HepG2 (cell line): ENCODE data around the gene SLC38A3. TPM values are rescaled to one million over a fixed set of nuclear protein-coding genes. Genes with fewer than 3 reads are reported as not detected.
A peak's percentile ranks its signal among the peaks of the same experiment; 100 is the strongest.

ENCODE experiments used
- AFF4 ChIP-seq: sonication (generic); formaldehyde crosslinking; IDR thresholded peaks from 2 replicates; pipeline ENCODE4 v1.4.0; 2020; ENCODE audit warnings: missing genetic modification reagents
- ARNT ChIP-seq: fragments of 450-650 bp; IDR thresholded peaks from 2 replicates; pipeline ENCODE4 v1.6.1; 2017
- ARNT2 ChIP-seq: sonication (generic); formaldehyde crosslinking; IDR thresholded peaks from 2 replicates; pipeline ENCODE4 v1.8.0; 2022; ENCODE audit warnings: mild to moderate bottlenecking, low read depth, missing genetic modification reagents, moderate library complexity
- BCL3 ChIP-seq: sonication (generic); formaldehyde crosslinking; IDR thresholded peaks from 2 replicates; pipeline ENCODE4 v1.5.1; 2020; ENCODE audit warnings: mild to moderate bottlenecking, missing genetic modification reagents, moderate library complexity
- FOXK2 ChIP-seq: fragments of 450-650 bp; IDR thresholded peaks from 2 replicates; pipeline ENCODE4 v1.6.1; 2016
- GLI4 ChIP-seq: sonication (generic); formaldehyde crosslinking; IDR thresholded peaks from 2 replicates; pipeline ENCODE4 v1.5.1; 2020; ENCODE audit warnings: missing genetic modification reagents, mild to moderate bottlenecking, moderate library complexity, borderline replicate concordance
- GPBP1L1 ChIP-seq: sonication (generic); formaldehyde crosslinking; IDR thresholded peaks from 2 replicates; pipeline ENCODE4 v1.5.0; 2020; ENCODE audit warnings: mild to moderate bottlenecking, missing genetic modification reagents
- KLF6 ChIP-seq: IDR thresholded peaks from 2 replicates; pipeline ENCODE4 v1.8.0; 2016; ENCODE audit warnings: missing biosample characterization, missing genetic modification reagents
- MAZ ChIP-seq, 2 experiments: sonication (generic) in 1 of 2; formaldehyde crosslinking in 1 of 2; IDR thresholded peaks; 2 replicates each; pipeline versions ENCODE4 v1.5.0 to v1.6.1; 2012 to 2020; ENCODE audit warnings: low read depth in 2 of 2, mild to moderate bottlenecking in 2 of 2, borderline replicate concordance in 1 of 2, improper control_type of control experiment in 1 of 2, low read length in 1 of 2, missing genetic modification reagents in 1 of 2, moderate library complexity in 1 of 2
- MED1 ChIP-seq: sonication (generic); formaldehyde crosslinking; IDR thresholded peaks from 2 replicates; pipeline ENCODE4 v1.4.0; 2020; ENCODE audit warnings: missing genetic modification reagents
- MXD3 ChIP-seq: IDR thresholded peaks from 2 replicates; pipeline ENCODE4 v1.6.1; 2016; ENCODE audit warnings: mild to moderate bottlenecking, missing biosample characterization, missing genetic modification reagents
- MYNN ChIP-seq: sonication (generic); formaldehyde crosslinking; IDR thresholded peaks from 2 replicates; pipeline ENCODE4 v1.4.0; 2020; ENCODE audit warnings: mild to moderate bottlenecking, low read depth, missing genetic modification reagents
- PLRG1 ChIP-seq: fragments of 450-650 bp; conservative IDR thresholded peaks from 2 replicates; pipeline ENCODE4 v1.6.1; 2016
- POLR2A ChIP-seq, 2 experiments: IDR thresholded peaks; 2 replicates each; pipeline ENCODE4 v1.6.1; 2011; ENCODE audit warnings: low read depth in 2 of 2, low read length in 2 of 2, mild to moderate bottlenecking in 1 of 2, moderate library complexity in 1 of 2; ENCODE audit not compliant: insufficient read depth in 1 of 2
- RXRB ChIP-seq: IDR thresholded peaks from 2 replicates; pipeline ENCODE4 v1.6.1; 2016; ENCODE audit warnings: borderline replicate concordance, missing genetic modification reagents, missing compliant biosample characterization
- SOX6 ChIP-seq, 2 experiments: fragments of 450-650 bp in 1 of 2; sonication (generic) in 1 of 2; formaldehyde crosslinking in 1 of 2; IDR thresholded peaks; 2 replicates each; pipeline versions ENCODE4 v1.4.0 to v1.6.1; 2017 to 2020; ENCODE audit warnings: antibody characterized with exemption in 1 of 2, mild to moderate bottlenecking in 1 of 2, missing genetic modification reagents in 1 of 2
- YEATS4 ChIP-seq: sonication (generic); formaldehyde crosslinking; IDR thresholded peaks from 2 replicates; pipeline ENCODE4 v1.4.0; 2020; ENCODE audit warnings: missing genetic modification reagents, borderline replicate concordance
- ZBTB7A ChIP-seq: sonication (generic); formaldehyde crosslinking; IDR thresholded peaks from 2 replicates; pipeline ENCODE4 v1.8.0; 2022; ENCODE audit warnings: mild to moderate bottlenecking, missing genetic modification reagents
- ZNF234 ChIP-seq: sonication (generic); formaldehyde crosslinking; conservative IDR thresholded peaks from 2 replicates; pipeline ENCODE4 v1.5.1; 2020; ENCODE audit warnings: mild to moderate bottlenecking, missing genetic modification reagents
- ZNF510 ChIP-seq: sonication (generic); formaldehyde crosslinking; IDR thresholded peaks from 2 replicates; pipeline ENCODE4 v1.4.0; 2020; ENCODE audit warnings: low read depth, mild to moderate bottlenecking, missing genetic modification reagents
- ZNF549 ChIP-seq: sonication (generic); formaldehyde crosslinking; IDR thresholded peaks from 2 replicates; pipeline ENCODE4 v1.5.0; 2020; ENCODE audit warnings: missing genetic modification reagents
- ZNF550 ChIP-seq: sonication (generic); formaldehyde crosslinking; IDR thresholded peaks from 2 replicates; pipeline ENCODE4 v1.4.0; 2020; ENCODE audit warnings: mild to moderate bottlenecking, missing genetic modification reagents, borderline replicate concordance
- ZNF562 ChIP-seq: sonication (generic); formaldehyde crosslinking; IDR thresholded peaks from 2 replicates; pipeline ENCODE4 v1.8.0; 2022; ENCODE audit warnings: missing genetic modification reagents, borderline replicate concordance
- ZNF790 ChIP-seq: sonication (generic); formaldehyde crosslinking; IDR thresholded peaks from 2 replicates; pipeline ENCODE4 v1.8.0; 2022; ENCODE audit warnings: missing genetic modification reagents, mild to moderate bottlenecking, borderline replicate concordance
- polyA plus RNA-seq, 8 experiments: library from polyadenylated mRNA; depleted of rRNA in 3 of 8; stranded (reverse) in 7 of 8; unstranded in 1 of 8; fragments of >200 nt; fragmentation: Illumina TruSeq in 4 of 8; extraction: Trizol in 4 of 8; gene quantifications; 2 replicates each; pipeline versions ENCODE4 v1.2.1 to v1.2.3, GENCODE V29; 2011 to 2016; ENCODE audit warnings: low read depth in 4 of 8, missing spikeins in 1 of 8, mixed read lengths in 1 of 8; ENCODE audit not compliant: insufficient read depth in 1 of 8
- total RNA-seq, 5 experiments: library from RNA; depleted of rRNA; stranded (reverse); fragments of >200 nt; fragmentation: Illumina TruSeq; extraction: Trizol; gene quantifications; 2 replicates each; pipeline ENCODE4 v1.2.3, GENCODE V29; 2016; ENCODE audit warnings: low read depth in 1 of 5

Gene SLC38A3
- total and polyA plus RNA-seq, 2 of the 13 experiments (the other 11 are each of a cell fraction or from before 2014, with no cell fraction given) = 29.8 to 164 TPM

- peak; percentile 15; the same call in 1 of the 2 replicates for TF ChIP-seq GLI4 (CRISPR knock-in tag)
- no peak for TF ChIP-seq MED1
- TF ChIP-seq ZBTB7A = no peak
- no peak for TF ChIP-seq SOX6 (IDR thresholded peaks at IDR 0.05)
- no peak for TF ChIP-seq SOX6 (CRISPR knock-in tag; IDR thresholded peaks at IDR 0.05)
- no peak for TF ChIP-seq POLR2A (IDR thresholded peaks at IDR 0.05; ENCODE audit: insufficient read depth in 1 of 2, low read depth in 2 of 2, low read length in 2 of 2)
- TF ChIP-seq ZNF550 = no peak
- no peak for TF ChIP-seq AFF4 (CRISPR knock-in tag)
- no peak for TF ChIP-seq BCL3 (CRISPR knock-in tag)
- TF ChIP-seq ZNF234 (CRISPR knock-in tag) = 0 out of 2 replicates have a peak, but pooled peaks have one; percentile 34
- TF ChIP-seq YEATS4 (CRISPR knock-in tag) = no peak
- TF ChIP-seq FOXK2 = no peak
- no peak for TF ChIP-seq MYNN
- no peak for TF ChIP-seq ZNF549 (CRISPR knock-in tag)
- TF ChIP-seq MAZ (IDR thresholded peaks at IDR 0.05; ENCODE audit: borderline replicate concordance, low read depth, low read length) = no peak
- 0 out of 2 replicates have a peak, but pooled peaks have one; percentile 37 for TF ChIP-seq MAZ (CRISPR knock-in tag; IDR thresholded peaks at IDR 0.05; ENCODE audit: low read depth)
- TF ChIP-seq GPBP1L1 (CRISPR knock-in tag) = no peak
- TF ChIP-seq ARNT2 (CRISPR knock-in tag) = 0 out of 2 replicates have a peak, but pooled peaks have one; percentile 6
- TF ChIP-seq KLF6 = no peak
- TF ChIP-seq PLRG1 = no peak
- no peak for TF ChIP-seq ZNF562 (CRISPR knock-in tag)
- TF ChIP-seq ZNF790 (CRISPR knock-in tag) = no peak
- no peak for TF ChIP-seq ZNF510 (CRISPR knock-in tag)
- no peak for TF ChIP-seq MXD3 (CRISPR knock-in tag)
- no peak for TF ChIP-seq RXRB (CRISPR knock-in tag)
- TF ChIP-seq ARNT = no peak
These were observed 65.6 kb downstream of the SLC38A3 start (continued) for GRCh38 chr3:50270422-50271224.
